ENCODE measurements around the gene MRPS27. TPM values are rescaled to one million over a fixed set of nuclear protein-coding genes. Genes with fewer than 3 reads are reported as not detected.

Gene MRPS27
- total and polyA plus RNA-seq, 4 donors, result 17.6 to 38.7 (median 34.9) TPM

DNA sequence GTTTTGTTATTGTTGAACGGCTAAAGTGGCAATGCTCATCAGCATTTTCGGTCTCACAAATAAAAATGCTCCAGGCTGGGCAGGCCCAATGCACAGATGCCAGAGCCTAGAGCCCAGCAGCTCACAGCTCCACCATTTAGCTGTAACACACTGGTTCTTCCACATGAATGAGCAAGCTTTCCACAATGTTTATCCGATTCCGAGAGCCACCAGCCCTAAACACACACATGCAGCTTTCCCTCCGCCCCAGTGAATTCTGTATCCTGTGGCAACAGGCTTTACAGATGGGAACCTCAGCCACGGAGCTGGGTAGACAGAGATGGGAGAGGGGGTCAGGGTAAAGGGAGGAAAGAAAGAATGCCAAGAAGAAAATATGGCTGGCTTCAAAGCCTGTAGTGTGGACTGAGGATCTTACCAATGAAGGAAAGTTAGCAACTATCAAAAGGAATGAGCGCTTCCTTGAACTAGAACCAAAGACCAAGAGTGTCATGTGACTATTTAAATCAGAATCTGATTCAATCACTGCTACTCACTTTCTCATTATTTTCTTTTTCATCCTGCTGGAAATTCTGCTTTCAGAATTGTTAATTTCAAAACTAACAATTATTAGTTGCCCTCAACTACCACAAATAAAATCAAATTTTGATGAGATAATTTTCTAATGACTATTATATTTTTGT, 77.1 kb downstream of the MRPS27 start (continued):
- TF ChIP-seq CTCF (IDR thresholded peaks at IDR 0.05; ENCODE audit: low read depth, low read length, missing input control) (no peak), FOXA2 (IDR thresholded peaks at IDR 0.05) (no peak)
- TF ChIP-seq, protein P1, sequence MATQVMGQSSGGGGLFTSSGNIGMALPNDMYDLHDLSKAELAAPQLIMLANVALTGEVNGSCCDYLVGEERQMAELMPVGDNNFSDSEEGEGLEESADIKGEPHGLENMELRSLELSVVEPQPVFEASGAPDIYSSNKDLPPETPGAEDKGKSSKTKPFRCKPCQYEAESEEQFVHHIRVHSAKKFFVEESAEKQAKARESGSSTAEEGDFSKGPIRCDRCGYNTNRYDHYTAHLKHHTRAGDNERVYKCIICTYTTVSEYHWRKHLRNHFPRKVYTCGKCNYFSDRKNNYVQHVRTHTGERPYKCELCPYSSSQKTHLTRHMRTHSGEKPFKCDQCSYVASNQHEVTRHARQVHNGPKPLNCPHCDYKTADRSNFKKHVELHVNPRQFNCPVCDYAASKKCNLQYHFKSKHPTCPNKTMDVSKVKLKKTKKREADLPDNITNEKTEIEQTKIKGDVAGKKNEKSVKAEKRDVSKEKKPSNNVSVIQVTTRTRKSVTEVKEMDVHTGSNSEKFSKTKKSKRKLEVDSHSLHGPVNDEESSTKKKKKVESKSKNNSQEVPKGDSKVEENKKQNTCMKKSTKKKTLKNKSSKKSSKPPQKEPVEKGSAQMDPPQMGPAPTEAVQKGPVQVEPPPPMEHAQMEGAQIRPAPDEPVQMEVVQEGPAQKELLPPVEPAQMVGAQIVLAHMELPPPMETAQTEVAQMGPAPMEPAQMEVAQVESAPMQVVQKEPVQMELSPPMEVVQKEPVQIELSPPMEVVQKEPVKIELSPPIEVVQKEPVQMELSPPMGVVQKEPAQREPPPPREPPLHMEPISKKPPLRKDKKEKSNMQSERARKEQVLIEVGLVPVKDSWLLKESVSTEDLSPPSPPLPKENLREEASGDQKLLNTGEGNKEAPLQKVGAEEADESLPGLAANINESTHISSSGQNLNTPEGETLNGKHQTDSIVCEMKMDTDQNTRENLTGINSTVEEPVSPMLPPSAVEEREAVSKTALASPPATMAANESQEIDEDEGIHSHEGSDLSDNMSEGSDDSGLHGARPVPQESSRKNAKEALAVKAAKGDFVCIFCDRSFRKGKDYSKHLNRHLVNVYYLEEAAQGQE (IDR thresholded peaks at IDR 0.05), result no peak

DNA sequence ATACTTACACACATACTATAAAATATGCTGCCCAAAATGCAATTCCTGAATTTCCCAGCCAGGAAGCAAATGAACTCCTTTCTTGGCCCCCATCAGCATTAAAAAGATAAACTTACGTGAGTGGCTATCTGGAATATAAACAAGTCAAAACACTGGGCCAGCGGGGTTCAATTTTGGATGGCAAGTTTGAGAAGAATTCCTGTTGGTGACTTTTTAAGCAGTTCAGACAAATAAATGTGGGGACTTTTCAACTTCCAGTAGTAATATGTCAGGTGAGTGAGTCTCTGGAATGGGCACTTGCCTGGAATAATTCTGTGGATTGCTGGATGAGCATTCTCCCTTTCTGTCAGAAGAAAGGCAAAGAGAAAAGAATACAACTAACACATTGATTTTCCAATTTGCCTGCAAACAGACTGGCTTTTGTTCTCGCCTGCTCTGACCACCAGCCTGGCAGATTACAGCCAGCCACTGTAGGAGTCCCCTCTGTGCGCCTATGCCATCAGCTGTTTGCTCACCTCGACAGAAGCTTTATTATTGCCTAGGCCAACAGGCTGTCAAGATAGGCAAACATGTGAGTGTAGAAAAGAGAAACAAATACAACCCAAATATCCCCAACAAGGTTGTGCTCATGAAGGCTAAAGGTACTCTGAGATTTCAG, 78.6 kb downstream of the MRPS27 start:
- WGBS, result 82% methylated on average over 5 of the region's 5 CpGs
- H3K9ac ChIP-seq (ENCODE audit: low read depth in 1 of 2, low read length in 2 of 2), result no peak overlapping the region

DNA sequence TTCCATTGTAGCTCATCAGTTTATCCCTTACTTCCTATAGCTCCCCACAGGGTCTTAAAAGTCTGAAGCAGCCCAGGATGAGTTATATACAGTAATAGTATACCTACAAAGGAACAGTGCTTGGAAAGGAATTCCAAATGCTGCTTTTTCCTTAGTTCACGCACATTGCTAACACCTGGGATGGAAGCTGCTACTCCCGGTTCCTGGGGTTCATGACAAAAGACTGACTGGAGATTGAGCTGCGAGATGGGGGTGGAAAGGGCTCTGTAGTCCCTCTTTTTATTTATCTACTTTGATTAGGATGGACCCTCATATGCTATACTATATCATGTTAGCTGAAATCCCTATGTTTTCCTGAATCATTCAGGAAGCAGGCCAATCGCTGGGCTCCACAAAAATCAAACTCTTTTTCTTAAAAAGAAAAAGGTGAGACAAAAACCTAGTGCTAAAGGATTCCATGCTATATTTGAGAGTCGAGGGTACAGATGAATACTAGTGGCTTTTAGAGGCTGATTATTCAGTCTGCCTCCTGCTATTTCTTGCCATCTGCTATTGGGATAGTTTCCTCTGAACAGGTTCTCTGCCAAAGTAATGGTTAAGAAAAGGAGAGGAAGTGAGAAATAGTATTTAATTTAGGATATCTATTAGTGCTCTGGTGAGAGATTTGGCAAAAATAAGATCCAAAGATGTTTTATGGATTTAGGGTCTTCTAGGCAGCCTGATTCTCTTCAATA, 81.2 kb downstream of the MRPS27 start:
- no peak overlapping the region for H3K9ac ChIP-seq (ENCODE audit: low read depth in 1 of 2, low read length in 2 of 2)
- no peak overlapping the region for H3K27ac ChIP-seq (ENCODE audit: low read depth in 1 of 2, low read length in 2 of 2)
- TF ChIP-seq FOXA1 (IDR thresholded peaks at IDR 0.05) (no peak), CTCF (IDR thresholded peaks at IDR 0.05; ENCODE audit: low read depth, low read length, missing input control) (no peak), RXRA (IDR thresholded peaks at IDR 0.05) (no peak)
- TF ChIP-seq, protein P2, sequence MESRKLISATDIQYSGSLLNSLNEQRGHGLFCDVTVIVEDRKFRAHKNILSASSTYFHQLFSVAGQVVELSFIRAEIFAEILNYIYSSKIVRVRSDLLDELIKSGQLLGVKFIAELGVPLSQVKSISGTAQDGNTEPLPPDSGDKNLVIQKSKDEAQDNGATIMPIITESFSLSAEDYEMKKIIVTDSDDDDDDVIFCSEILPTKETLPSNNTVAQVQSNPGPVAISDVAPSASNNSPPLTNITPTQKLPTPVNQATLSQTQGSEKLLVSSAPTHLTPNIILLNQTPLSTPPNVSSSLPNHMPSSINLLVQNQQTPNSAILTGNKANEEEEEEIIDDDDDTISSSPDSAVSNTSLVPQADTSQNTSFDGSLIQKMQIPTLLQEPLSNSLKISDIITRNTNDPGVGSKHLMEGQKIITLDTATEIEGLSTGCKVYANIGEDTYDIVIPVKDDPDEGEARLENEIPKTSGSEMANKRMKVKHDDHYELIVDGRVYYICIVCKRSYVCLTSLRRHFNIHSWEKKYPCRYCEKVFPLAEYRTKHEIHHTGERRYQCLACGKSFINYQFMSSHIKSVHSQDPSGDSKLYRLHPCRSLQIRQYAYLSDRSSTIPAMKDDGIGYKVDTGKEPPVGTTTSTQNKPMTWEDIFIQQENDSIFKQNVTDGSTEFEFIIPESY (IDR thresholded peaks at IDR 0.05), result no peak
- TF ChIP-seq, protein P3, sequence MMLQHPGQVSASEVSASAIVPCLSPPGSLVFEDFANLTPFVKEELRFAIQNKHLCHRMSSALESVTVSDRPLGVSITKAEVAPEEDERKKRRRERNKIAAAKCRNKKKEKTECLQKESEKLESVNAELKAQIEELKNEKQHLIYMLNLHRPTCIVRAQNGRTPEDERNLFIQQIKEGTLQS (IDR thresholded peaks at IDR 0.05), result no peak
- no peaks in the 10 kb centered on the region for H3K4me1 ChIP-seq (ENCODE audit: control insufficient read depth in 4 of 4, insufficient read depth in 4 of 4, low read length in 3 of 4)
- no peak for DNase-seq (ENCODE audit: low spot score)
- H3K36me3 ChIP-seq (ENCODE audit: control insufficient read depth in 4 of 4, insufficient read depth in 3 of 4, low read depth in 1 of 4, low read length in 3 of 4), result peaks cover 0 to 15% (median 7%) of the 10 kb centered on the region in 4 donors
- no peaks in the 10 kb centered on the region for H3K9me3 ChIP-seq (ENCODE audit: control insufficient read depth in 4 of 4, low read length in 3 of 4)
- no peak overlapping the region for H3K4me3 ChIP-seq (ENCODE audit: low read depth in 1 of 3, low read length in 3 of 3)
- H3K27me3 ChIP-seq (ENCODE audit: control insufficient read depth in 4 of 4, insufficient read depth in 4 of 4, low read length in 3 of 4), result no peaks in the 10 kb centered on the region
- 92% methylated on average over 5 of the region's 5 CpGs for WGBS

More for the DNA sequence above, 78.6 kb downstream of the MRPS27 start:
- no peak overlapping the region for H3K4me3 ChIP-seq (ENCODE audit: low read depth in 1 of 3, low read length in 3 of 3)
- H3K27ac ChIP-seq (ENCODE audit: low read depth in 1 of 2, low read length in 2 of 2), result no peak overlapping the region
- no peaks in the 10 kb centered on the region for H3K27me3 ChIP-seq (ENCODE audit: control insufficient read depth in 4 of 4, insufficient read depth in 4 of 4, low read length in 3 of 4)
- H3K9me3 ChIP-seq (ENCODE audit: control insufficient read depth in 4 of 4, low read length in 3 of 4), result no peaks in the 10 kb centered on the region
- H3K36me3 ChIP-seq (ENCODE audit: control insufficient read depth in 4 of 4, insufficient read depth in 3 of 4, low read depth in 1 of 4, low read length in 3 of 4), result peaks cover 0 to 9% (median 4%) of the 10 kb centered on the region in 4 donors
- no peak for DNase-seq (ENCODE audit: low spot score)
- H3K4me1 ChIP-seq (ENCODE audit: control insufficient read depth in 4 of 4, insufficient read depth in 4 of 4, low read length in 3 of 4), result no peaks in the 10 kb centered on the region
- TF ChIP-seq, protein P2 (IDR thresholded peaks at IDR 0.05), result no peak
- no peak for TF ChIP-seq RXRA (IDR thresholded peaks at IDR 0.05)
- no peak for TF ChIP-seq JUND (IDR thresholded peaks at IDR 0.05)
- no peak for TF ChIP-seq MAX (IDR thresholded peaks at IDR 0.05)

All from liver (tissue), 9 donors.